NCI-H2107 (cell line): ENCODE measurements around the gene RNF175.

Experiments used
- DNase-seq: peaks from one replicate; lab custom pipeline; 2025; lab: John Stamatoyannopoulos, UW

RNF175 gene

GRCh38 chr4:153748378-153748777 is 11.4 kb downstream of the RNF175 start:
- no peak for DNase-seq

- DNase-seq: no peak
These were observed 12.3 kb downstream of the RNF175 start for GRCh38 chr4:153747406-153747955.

- no peak for DNase-seq
These were observed 14.2 kb downstream of the RNF175 start for GRCh38 chr4:153745651-153746050.

GRCh38 chr4:153741541-153741940 is 18.3 kb downstream of the RNF175 start:
- DNase-seq: no peak

- no peak for DNase-seq
These were observed 23.8 kb downstream of the RNF175 start for GRCh38 chr4:153735906-153736461.

GRCh38 chr4:153733751-153734448 is 25.9 kb downstream of the RNF175 start:
- no peak for DNase-seq

GRCh38 chr4:153731239-153731638 is 28.6 kb downstream of the RNF175 start:
- DNase-seq: no peak

- no peak for DNase-seq
These were observed 29.9 kb downstream of the RNF175 start for GRCh38 chr4:153729895-153730294.

GRCh38 chr4:153728660-153729059 is 31.2 kb downstream of the RNF175 start:
- DNase-seq: no peak

GRCh38 chr4:153728151-153728550 is 31.7 kb downstream of the RNF175 start:
- DNase-seq: no peak

- no peak for DNase-seq
These were observed 34.0 kb downstream of the RNF175 start for GRCh38 chr4:153725831-153726154.

- DNase-seq: no peak
These were observed 34.5 kb downstream of the RNF175 start for GRCh38 chr4:153725136-153725830.

GRCh38 chr4:153724606-153725005 is 35.2 kb downstream of the RNF175 start:
- no peak for DNase-seq

GRCh38 chr4:153722036-153722435 is 37.8 kb downstream of the RNF175 start:
- no peak for DNase-seq

- DNase-seq: no peak
These were observed 45.8 kb downstream of the RNF175 start for GRCh38 chr4:153713866-153714646.

- DNase-seq: no peak
These were observed 49.1 kb downstream of the RNF175 start for GRCh38 chr4:153710681-153711080.

GRCh38 chr4:153706519-153706918 is 53.3 kb downstream of the RNF175 start:
- no peak for DNase-seq

- no peak for DNase-seq
These were observed 53.9 kb downstream of the RNF175 start for GRCh38 chr4:153705743-153706468.

GRCh38 chr4:153704522-153704921 is 55.3 kb downstream of the RNF175 start:
- no peak for DNase-seq

GRCh38 chr4:153684971-153685371 is 74.9 kb downstream of the RNF175 start:
- DNase-seq: no peak

- no peak for DNase-seq
These were observed 75.4 kb downstream of the RNF175 start, which contains the start of gene TLR2 for GRCh38 chr4:153684182-153684970. Gene TLR2, plus strand, starts transcription at chr4:153684280. Its CDS starts 18,628 bp downstream, at chr4:153702908.
